Stomach (tissue), 4 donors: Measurements from ENCODE around the gene CPLX1.

Experiments
- POLR2A ChIP-seq, 4 donors: fragments of 450-650 bp; IDR thresholded peaks; one replicate each; pipeline ENCODE4 v1.6.1; 2016; ENCODE audit warnings: antibody characterized with exemption in 4 of 4, control low read depth in 2 of 4, mild to moderate bottlenecking in 1 of 4, moderate library complexity in 1 of 4
- TF ChIP-seq, protein P1 (sequence below), 7 experiments: fragments of 450-650 bp in 4 of 7; fragments of 200-600 bp in 3 of 7; sonication (generic) in 3 of 7; IDR thresholded peaks; one replicate each; pipeline ENCODE4 v1.5.1; 2016 to 2019; ENCODE audit warnings: antibody characterized with exemption in 7 of 7, control low read depth in 2 of 7, mild to moderate bottlenecking in 1 of 7

DNA sequence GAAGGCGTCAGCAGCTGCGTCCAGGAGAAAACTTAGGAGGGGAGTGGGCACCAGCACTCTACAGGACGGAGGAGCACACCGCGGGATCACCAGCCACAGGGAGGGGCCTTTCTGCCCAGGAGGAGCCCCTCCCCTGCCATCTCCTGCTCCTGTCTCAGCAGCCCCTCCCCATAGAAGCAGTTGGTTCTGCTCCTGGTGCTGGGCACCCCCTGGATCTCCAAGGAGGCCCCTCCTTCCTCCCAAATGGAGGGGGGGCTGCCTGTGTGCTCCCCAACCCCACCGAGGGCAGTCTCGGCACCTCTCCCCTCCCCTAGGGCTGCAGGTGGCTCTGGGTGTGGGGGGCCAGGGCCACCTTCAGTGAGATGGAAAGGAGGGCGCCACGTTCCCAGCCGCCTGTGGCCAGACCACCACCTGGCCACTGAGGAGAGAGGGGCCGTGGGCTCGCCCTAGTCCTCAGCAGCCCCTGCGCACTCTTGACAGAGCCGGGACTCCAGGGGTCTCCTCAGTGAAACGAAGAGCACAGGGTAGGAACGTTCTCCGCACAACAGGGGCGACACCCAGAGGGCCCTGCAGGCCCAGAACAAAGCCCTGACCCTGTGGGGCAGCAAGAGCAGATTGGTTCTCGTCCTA lies 37.8 kb downstream of the CPLX1 start:
- TF ChIP-seq POLR2A (IDR thresholded peaks at IDR 0.05): no peak
- TF ChIP-seq, protein P1, sequence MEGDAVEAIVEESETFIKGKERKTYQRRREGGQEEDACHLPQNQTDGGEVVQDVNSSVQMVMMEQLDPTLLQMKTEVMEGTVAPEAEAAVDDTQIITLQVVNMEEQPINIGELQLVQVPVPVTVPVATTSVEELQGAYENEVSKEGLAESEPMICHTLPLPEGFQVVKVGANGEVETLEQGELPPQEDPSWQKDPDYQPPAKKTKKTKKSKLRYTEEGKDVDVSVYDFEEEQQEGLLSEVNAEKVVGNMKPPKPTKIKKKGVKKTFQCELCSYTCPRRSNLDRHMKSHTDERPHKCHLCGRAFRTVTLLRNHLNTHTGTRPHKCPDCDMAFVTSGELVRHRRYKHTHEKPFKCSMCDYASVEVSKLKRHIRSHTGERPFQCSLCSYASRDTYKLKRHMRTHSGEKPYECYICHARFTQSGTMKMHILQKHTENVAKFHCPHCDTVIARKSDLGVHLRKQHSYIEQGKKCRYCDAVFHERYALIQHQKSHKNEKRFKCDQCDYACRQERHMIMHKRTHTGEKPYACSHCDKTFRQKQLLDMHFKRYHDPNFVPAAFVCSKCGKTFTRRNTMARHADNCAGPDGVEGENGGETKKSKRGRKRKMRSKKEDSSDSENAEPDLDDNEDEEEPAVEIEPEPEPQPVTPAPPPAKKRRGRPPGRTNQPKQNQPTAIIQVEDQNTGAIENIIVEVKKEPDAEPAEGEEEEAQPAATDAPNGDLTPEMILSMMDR (IDR thresholded peaks at IDR 0.05): no peak
